Smooth muscle cell (in vitro differentiated cells): ENCODE measurements around the gene PPFIA1. TPM values are rescaled to one million over a fixed set of nuclear protein-coding genes. Genes with fewer than 3 reads are reported as not detected.
"Not testable (repeated sequence)": the region's sequence is repeated elsewhere in the genome, so short reads cannot be mapped to it uniquely, and the experiment has no call there.

ENCODE experiments used
- DNase-seq: peaks from one replicate; lab custom pipeline; 2025; ENCODE audit not compliant: unreplicated experiment; lab: John Stamatoyannopoulos, UW
- H2AFZ ChIP-seq: fragments of 200-600 bp; sonication (generic); 2 replicates; pipeline ENCODE4 v1.6.0; 2016; ENCODE audit warnings: antibody characterized with exemption, low read depth, mild to moderate bottlenecking
- H3F3A ChIP-seq: fragments of 200-600 bp; sonication (generic); 2 replicates; pipeline ENCODE4 v1.6.0; 2017; ENCODE audit warnings: antibody characterized with exemption, low read depth
- H3K27ac ChIP-seq: fragments of 200-600 bp; sonication (generic); 2 replicates; pipeline ENCODE4 v1.5.1; 2016; ENCODE audit warnings: low read depth, mild to moderate bottlenecking
- H3K27me3 ChIP-seq: fragments of 200-600 bp; sonication (generic); 2 replicates; pipeline ENCODE4 v1.6.1; 2016; ENCODE audit warnings: low read depth, mild to moderate bottlenecking
- H3K36me3 ChIP-seq: fragments of 200-600 bp; sonication (generic); 2 replicates; pipeline ENCODE4 v1.5.1; 2016; ENCODE audit warnings: low read depth
- H3K4me1 ChIP-seq: fragments of 200-600 bp; sonication (generic); 2 replicates; pipeline ENCODE4 v1.5.1; 2016; ENCODE audit warnings: low read depth
- H3K4me2 ChIP-seq: fragments of 200-600 bp; sonication (generic); 2 replicates; pipeline ENCODE4 v1.6.0; 2016; ENCODE audit warnings: mild to moderate bottlenecking
- H3K4me3 ChIP-seq: fragments of 200-600 bp; sonication (generic); 2 replicates; pipeline ENCODE4 v1.5.1; 2016; ENCODE audit warnings: mild to moderate bottlenecking
- H3K79me2 ChIP-seq: fragments of 200-600 bp; sonication (generic); 2 replicates; pipeline ENCODE4 v1.6.0; 2016; ENCODE audit warnings: low read depth, mild to moderate bottlenecking
- H3K9ac ChIP-seq: fragments of 200-600 bp; sonication (generic); 2 replicates; pipeline ENCODE4 v1.6.0; 2016; ENCODE audit warnings: low read depth
- H3K9me3 ChIP-seq: fragments of 200-600 bp; sonication (generic); replicated peaks from 2 replicates; pipeline ENCODE4 v1.5.1; 2016; ENCODE audit warnings: low read depth
- H4K20me1 ChIP-seq: fragments of 200-600 bp; sonication (generic); 2 replicates; pipeline ENCODE4 v1.6.0; 2016; ENCODE audit warnings: low read depth
- WGBS: methylation state at CpG from one replicate; pipeline ENCODE4 v1.1.7; 2016; ENCODE audit warnings: low lambda C conversion rate; 5-methylcytosine and 5-hydroxymethylcytosine counted together
- polyA plus RNA-seq: library from polyadenylated mRNA; unstranded; fragments of >200 nt; fragmentation: Nextera tagmentation; extraction: Ambion mirVana; gene quantifications from 2 replicates; pipeline ENCODE4 v1.2.1, GENCODE V29; 2016
- total RNA-seq: library from RNA; depleted of rRNA; stranded (reverse); fragments of >200 nt; gene quantifications from 2 replicates; pipeline ENCODE4 v1.2.3, GENCODE V29; 2014
- TF ChIP-seq, protein P1 (sequence below): fragments of 200-600 bp; sonication (generic); IDR thresholded peaks from 2 replicates; pipeline ENCODE4 v1.5.1; 2017; ENCODE audit warnings: borderline replicate concordance, mild to moderate bottlenecking, antibody characterized with exemption; ENCODE audit not compliant: insufficient read depth, poor library complexity, severe bottlenecking

PPFIA1 gene
- total and polyA plus RNA-seq, 2 experiments from 2014 or later: 23.8 to 48.2 TPM

DNA sequence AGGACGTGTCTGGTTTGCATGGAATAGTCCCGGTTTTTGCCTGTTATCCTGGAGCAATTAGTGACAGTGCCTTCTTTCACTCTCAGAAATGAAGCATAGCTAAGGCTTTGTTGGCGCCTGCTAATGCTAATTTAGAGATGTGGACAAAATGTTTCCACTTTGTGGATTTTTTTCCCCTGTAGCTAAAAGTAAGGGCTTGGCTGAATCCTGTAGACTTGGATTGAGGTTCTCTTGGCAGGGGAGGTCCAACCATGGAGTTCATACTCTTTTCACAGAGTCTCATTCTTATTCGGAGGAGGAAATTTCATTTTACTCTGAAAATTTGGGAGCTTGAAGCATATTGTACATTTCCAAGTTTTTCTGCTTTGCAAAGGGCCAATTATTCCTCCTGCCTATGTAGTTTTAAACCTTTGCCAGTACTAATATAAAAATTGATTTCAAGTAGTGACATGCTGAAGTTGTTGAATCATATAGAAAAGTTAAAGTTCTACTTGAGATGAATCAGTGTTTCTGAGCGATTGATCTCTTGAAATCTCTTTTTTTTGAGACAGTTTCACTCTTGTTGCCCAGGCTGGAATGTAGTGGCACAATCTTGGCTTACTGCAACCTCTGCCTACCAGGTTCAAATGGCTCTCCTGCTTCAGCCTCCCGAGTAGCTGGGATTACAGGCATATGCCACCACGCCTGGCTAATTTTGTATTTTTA is 20.0 kb downstream of the PPFIA1 start:
- H2AFZ ChIP-seq: no peak overlapping the region
- H3K79me2 ChIP-seq: peaks cover 40% of the 10 kb centered on the region

DNA sequence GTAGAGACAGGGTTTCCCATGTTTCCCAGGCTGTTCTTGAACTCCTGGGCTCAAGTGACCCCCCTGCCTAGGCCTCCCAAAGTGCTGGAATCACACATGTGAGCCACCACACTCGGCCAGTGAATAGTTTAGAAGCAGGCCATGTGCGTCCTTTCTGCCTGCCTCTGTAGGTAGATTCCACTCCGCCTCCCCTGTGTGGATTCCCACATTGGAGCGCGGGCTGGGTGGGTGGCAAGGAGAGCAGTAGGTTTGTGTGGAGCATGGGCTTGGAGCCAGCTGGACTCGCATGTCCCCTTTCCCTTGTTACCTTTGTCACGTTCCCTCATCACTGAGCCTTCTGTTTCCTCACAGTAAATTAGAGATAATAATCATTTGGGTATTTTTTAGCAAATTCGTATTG is 21.7 kb downstream of the PPFIA1 start:
- 93% methylated on average over 8 of the region's 8 CpGs for WGBS
- Histone ChIP-seq H3K9ac (no peak overlapping the region), H3K36me3 (peaks cover 2% of the 10 kb centered on the region), H3F3A (no peaks in the 10 kb centered on the region), H3K9me3 (no peaks in the 10 kb centered on the region), H4K20me1 (peaks cover 72% of the 10 kb centered on the region), H3K27me3 (no peaks in the 10 kb centered on the region), H3K4me3 (no peak overlapping the region), H3K79me2 (peaks cover 38% of the 10 kb centered on the region), H3K27ac (no peak overlapping the region), H3K4me2 (no peak overlapping the region), H3K4me1 (no peaks in the 10 kb centered on the region), H2AFZ (no peak overlapping the region)
- TF ChIP-seq, protein P1, sequence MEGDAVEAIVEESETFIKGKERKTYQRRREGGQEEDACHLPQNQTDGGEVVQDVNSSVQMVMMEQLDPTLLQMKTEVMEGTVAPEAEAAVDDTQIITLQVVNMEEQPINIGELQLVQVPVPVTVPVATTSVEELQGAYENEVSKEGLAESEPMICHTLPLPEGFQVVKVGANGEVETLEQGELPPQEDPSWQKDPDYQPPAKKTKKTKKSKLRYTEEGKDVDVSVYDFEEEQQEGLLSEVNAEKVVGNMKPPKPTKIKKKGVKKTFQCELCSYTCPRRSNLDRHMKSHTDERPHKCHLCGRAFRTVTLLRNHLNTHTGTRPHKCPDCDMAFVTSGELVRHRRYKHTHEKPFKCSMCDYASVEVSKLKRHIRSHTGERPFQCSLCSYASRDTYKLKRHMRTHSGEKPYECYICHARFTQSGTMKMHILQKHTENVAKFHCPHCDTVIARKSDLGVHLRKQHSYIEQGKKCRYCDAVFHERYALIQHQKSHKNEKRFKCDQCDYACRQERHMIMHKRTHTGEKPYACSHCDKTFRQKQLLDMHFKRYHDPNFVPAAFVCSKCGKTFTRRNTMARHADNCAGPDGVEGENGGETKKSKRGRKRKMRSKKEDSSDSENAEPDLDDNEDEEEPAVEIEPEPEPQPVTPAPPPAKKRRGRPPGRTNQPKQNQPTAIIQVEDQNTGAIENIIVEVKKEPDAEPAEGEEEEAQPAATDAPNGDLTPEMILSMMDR: no peak
- DNase-seq: no peak

More for the DNA sequence above, 20.0 kb downstream of the PPFIA1 start:
- DNase-seq: no peak
- TF ChIP-seq, protein P1: no peak
- no peak overlapping the region for H3K4me2 ChIP-seq
- no peaks in the 10 kb centered on the region for H3K4me1 ChIP-seq
- no peak overlapping the region for H3K9ac ChIP-seq
- H3F3A ChIP-seq: no peaks in the 10 kb centered on the region
- peaks cover 4% of the 10 kb centered on the region for H3K36me3 ChIP-seq
- H3K27ac ChIP-seq: no peak overlapping the region
- no peak overlapping the region for H3K4me3 ChIP-seq
- H4K20me1 ChIP-seq: peaks cover 70% of the 10 kb centered on the region
- over 99% methylated on average over 7 of the region's 7 CpGs for WGBS
- no peaks in the 10 kb centered on the region for H3K27me3 ChIP-seq
- H3K9me3 ChIP-seq: no peaks in the 10 kb centered on the region

DNA sequence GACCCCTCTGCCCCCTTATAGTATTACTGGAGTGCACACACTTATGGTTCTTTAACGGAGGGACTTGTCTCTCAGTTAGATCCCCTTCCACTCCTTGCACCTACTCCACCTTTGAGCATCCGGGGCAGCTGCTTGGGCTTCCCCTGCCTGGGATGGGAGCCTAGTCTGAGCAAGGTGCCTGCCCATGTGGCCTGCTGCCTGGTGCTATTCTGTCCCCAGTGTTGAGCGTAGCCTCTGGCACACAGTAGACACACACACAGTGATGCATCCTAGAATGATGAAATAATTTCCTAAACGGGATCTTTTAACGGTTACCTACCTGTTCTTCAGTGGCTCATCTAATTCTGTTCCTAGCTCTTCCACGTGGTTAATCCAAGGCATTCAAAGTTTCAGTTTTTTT is 22.4 kb downstream of the PPFIA1 start:
- Histone ChIP-seq H3K4me2 (no peak overlapping the region), H3K4me3 (no peak overlapping the region), H3K36me3 (no peaks in the 10 kb centered on the region), H3K79me2 (peaks cover 32% of the 10 kb centered on the region), H3K9me3 (no peaks in the 10 kb centered on the region), H3K27me3 (no peaks in the 10 kb centered on the region), H4K20me1 (peaks cover 72% of the 10 kb centered on the region), H2AFZ (no peak overlapping the region), H3K27ac (no peak overlapping the region), H3K4me1 (no peaks in the 10 kb centered on the region), H3F3A (no peaks in the 10 kb centered on the region), H3K9ac (no peak overlapping the region)
- DNase-seq: no peak
- 97% methylated on average over 6 of the region's 6 CpGs for WGBS
- TF ChIP-seq, protein P1: no peak

DNA sequence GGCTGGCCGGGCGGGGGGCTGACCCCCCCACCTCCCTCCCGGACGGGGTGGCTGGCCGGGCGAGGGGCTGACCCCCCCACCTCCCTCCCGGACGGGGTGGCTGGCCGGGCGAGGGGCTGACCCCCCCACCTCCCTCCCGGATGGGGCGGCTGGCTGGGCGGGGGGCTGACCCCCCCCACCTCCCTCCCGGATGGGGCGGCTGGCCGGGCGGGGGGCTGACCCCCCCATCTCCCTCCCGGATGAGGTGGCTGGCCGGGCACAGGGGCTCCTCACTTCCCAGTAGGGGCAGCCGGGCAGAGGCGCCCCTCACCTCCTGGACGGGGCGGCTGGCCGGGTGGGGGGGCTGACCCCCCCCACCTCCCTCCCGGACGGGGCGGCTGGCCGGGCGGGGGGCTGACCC is 24.7 kb downstream of the PPFIA1 start:
- not testable (repeated sequence) for H3K4me3 ChIP-seq, H2AFZ ChIP-seq, H3K4me1 ChIP-seq, H3K9me3 ChIP-seq, H3K4me2 ChIP-seq, H3K27me3 ChIP-seq, H3K9ac ChIP-seq, DNase-seq, H3K27ac ChIP-seq, H3K36me3 ChIP-seq, H3F3A ChIP-seq
- Histone ChIP-seq H3K79me2 (peaks cover 26% of the 10 kb centered on the region), H4K20me1 (peaks cover 71% of the 10 kb centered on the region)
- no CpG with 5 or more reads among the region's 29 CpGs for WGBS
